Measurements from ENCODE around the gene HLA-DPB1.

The HLA-DPB1 gene

DNA sequence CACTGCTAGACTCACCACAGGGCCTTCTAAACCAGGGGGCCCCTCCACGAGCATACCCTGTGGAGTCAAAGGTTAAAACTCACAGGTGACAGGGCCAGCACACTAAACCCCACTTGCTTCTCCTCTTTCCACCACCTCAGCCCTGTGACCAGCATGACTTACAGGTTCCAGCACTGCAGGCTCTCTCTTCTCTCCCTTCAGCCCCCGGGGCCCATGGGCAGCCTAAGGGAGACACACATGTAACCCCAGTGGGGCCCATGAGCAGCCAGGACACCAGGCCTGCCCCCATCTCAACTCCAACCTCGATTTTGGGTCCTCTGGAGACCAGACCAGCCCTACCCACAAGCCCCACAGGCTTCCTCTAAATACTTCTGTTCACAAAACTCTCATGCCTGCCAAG, 28.0 kb downstream of the HLA-DPB1 start:
- DNase-seq (ENCODE audit: low spot score) = no peak

DNA sequence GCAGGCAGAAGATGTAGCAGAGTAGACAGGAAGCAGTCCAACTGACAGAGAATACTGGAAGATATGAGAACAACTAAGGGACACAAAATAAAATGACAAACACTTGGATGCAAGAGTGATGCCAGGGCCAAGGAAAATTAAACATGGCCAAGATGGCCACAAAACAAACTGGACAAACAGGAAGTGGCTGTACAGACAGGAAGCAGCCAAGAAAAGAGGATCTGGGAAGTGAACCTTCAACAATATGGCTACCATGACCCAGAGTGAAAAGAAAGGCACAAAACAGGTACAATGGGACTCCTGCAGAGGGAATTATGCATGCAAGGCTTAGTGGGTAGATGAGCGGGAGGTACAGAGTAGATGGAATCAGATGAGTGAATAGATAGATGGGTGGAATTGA, 29.1 kb downstream of the HLA-DPB1 start:
- no peak for DNase-seq (ENCODE audit: low spot score)

DNA sequence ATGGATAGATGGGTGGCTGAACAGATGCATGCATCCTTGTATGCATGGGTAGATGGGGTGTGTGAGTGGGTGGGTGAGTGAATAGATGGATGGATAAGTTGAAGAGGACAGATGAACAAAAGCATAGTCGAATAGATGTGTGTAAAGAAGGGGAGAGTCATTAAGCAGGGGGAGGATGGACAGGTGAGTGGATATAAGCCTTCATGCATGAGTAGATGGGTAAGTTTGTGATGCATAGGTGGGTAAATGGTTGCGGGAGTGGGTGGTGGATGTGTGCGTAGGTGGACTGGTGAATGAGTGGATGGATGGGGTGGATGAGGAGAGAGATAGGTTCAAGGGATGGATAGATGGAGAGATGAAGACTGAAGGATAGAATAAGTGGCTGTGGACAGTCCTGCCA, 29.6 kb downstream of the HLA-DPB1 start:
- no peak for DNase-seq (ENCODE audit: low spot score)

DNA sequence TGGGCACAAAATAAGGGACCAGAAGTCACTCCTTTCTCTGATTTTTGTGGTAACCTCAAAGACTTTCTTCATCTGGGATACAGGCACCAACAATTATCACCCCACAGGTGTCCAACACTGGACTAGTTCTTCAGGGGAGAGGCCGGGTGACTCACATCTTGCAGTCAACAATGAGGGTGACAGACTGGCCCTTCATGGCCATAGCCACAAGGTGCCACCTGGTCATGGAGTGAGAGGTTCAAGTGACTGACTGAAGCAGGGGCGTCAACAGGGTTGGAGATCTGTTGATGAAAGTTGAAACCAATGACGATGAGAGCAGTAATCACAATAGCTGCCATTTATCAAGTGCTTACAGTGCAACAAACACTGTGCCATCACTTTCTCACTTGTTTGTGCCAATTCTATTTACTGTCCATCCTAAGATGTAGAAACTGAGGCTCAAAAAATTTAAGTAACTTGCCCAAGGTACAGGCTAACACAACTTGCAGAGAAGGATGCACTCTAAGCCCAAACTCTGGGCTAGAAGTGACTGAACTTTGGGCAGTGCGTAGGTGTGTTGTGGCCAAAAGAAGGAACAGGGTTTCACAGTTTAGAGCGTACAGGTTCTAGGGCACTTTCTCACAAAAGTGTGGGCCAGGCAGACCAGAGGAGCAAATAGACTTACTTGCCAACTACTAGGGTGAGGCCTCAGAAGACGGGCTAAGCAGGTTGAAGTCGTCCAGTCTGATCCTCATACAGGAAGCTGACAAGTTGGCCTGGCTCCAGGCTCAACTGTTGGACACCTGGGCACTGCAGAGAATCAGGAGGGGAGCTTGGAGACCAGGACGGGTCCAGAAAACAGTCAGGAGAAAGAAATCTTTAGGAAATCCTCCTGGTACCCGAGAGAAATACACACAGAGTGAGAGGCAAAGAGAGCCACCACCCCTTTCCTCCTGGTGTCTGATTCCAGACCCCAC, 30.4 kb downstream of the HLA-DPB1 start:
- DNase-seq (ENCODE audit: low spot score) = no peak

DNA sequence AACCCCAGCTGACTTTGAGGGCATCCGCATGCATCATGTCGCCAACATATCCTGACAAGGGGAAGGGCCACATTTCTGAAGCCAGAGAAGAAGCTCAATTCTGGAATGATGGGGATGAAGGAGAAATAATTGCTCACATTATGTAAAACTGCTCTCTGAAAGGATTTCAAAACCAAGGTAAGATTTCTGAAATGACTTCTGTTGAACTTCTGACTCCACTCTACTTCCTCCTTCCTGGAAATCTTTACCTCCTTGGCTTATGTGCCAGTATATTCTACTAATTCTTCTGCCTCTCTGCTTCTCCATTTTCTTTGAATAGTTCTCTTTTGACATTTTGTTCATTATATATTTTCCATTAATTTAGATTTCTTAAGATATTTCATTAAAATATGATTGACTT, 31.9 kb downstream of the HLA-DPB1 start:
- no peak for DNase-seq (ENCODE audit: low spot score)

DNA sequence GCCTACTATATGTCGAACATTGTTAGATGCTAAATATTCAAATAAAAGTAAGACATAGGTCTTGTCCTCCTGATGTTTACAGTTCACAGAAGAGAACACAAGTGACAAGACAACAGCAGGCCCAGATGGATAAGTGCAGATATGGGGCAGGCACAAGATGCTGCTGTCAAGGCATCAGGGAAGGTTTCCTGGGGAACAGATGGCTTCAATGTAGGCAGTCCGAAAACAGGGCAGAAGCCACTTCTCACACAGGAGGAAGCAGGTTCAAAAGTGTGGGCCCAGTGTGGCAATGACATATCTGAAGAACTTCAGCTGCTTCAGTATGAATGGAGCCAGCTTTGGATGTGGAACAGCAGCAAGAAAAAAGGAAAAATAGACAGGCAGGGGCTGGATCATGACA, 32.5 kb downstream of the HLA-DPB1 start:
- no peak for DNase-seq (ENCODE audit: low spot score)

DNA sequence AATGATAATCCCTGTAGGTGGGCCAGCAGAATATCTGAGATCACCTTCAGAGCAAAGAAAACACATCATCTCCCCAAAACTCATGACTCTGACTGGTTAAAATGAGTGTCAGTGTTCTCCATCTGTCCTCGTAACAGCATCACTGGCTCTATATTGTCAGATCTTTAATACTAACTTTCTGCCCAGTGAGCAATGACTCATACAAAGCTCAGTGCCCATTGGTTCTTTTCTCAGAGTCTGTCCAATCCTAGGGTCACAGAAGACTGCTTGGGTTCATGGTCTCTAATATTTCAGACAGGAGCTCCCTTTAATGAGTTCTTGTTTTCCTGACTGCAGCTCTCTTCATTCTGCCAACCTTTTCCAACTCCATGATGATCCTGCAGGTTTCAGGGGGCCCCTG, 36.4 kb downstream of the HLA-DPB1 start:
- DNase-seq (ENCODE audit: low spot score) = peak; percentile 50

DNA sequence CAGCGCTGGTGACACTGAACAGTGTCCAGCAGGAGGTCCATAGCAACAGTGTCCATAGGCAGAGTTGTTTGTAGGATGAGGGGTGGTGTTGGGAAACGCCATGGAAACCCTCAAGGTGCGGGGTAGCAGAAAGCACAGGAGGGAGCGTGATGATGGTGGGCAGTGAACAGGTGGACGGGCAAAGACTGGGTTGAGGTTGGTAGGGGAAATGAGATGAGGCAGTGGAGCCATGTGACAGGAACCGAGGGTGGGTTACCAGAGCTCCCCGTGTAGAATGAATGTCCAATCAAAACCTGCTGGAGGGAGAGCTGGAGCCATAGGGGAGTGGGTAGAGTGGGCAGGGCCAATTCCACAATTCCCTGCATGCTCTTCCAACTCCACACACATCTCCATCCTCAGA, 38.0 kb downstream of the HLA-DPB1 start:
- DNase-seq (ENCODE audit: low spot score) = no peak

DNA sequence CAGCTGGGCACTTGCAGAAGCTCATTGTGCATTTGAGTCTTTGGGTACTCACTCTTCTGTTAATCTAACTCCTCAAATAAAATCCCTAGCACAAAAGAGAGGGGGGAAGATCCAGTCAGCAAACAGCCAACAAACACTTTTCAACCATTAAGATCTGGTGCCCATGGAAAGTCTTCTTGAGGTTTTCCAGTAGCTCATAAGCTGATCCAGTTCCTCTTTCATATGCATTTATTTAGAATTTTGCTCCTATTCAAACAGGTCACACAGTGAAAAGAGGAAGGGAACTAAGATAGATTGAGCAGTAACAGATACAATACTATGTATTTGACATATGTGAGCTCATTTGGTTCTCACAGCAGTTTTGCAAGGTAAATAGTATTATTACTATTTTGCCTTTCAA, 38.6 kb downstream of the HLA-DPB1 start:
- DNase-seq (ENCODE audit: low spot score) = no peak

DNA sequence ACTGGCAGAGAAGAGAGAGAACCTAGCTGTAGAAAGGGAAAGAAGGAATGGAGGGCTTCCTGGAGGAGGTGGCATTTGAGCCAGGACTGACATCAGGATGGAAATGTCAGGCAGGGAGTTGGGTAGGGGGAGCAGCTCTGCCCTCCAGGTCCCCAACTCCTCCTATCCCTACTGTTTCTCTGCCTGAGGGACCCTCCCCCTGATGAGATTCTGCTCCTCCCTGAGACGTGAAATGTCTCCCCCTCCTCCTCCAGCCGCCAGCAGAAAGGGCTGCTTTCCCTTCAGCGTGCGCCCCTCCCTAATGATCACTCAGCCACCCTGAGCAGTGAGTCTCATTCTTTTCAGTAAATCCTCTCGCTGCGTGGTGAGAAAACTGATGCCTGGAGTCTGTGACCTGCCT, 40.6 kb downstream of the HLA-DPB1 start:
- DNase-seq (ENCODE audit: low spot score) = peak; percentile 54

DNA sequence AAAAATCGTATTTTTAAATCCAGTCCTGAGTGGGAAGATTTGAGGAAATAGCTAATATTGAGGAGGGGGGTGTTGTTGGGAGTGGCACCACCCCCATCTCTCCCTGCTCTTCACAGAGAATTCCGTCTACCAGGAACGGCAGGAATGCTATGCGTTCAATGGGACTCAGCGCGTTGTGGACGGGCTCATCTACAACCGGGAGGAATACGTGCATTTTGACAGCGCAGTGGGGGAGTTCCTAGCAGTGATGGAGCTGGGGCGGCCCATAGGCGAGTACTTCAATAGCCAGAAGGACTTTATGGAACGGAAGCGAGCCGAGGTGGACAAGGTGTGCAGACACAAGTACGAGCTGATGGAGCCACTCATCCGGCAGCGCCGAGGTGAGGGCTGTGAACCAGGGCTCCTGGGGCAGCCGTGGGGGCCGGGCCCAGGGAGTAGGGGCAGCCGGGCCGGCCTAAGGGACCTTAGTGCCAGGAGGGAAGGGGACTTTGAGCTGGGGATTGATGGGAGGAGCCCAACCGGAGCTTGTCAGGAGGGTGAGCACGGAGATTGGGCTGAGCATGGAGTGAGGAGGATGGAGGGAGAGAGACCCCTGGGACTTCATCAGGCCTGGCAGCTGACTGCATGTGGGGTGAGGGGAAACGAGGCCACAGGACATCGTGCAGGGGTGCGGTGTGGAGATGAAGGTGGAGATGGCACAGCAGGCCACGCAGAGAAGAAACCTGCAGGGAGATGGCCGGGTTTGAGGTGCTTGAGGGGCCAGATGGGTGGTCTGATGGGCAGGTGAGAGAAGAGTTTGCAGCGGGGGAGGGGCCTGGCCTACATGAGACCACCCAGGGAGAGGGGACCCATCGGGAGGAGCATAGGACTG, 41.3 kb downstream of the HLA-DPB1 start:
- peak; percentile 33 for DNase-seq (ENCODE audit: low spot score)

DNA sequence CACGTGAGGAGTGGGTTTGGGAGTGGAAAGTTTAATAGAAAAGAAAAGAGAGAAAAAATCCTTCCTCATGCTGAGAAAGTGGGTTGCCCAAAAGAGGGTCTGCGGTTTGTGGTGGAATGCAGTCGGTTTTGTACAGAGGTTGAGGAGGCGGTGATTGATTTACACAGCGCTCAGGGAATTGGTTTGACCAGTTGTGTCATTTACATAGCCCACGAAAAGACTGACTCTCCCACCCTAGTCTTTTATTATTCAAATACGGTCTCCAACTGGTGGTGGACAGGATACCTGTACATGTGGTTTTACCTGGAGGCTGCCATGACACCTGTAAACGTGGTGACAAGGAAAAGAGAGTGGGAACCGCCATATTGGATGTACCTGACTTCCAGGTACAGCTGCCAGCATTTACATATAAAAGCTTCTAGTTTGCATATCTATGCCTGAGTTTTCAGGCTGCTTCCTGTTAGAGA, 42.1 kb downstream of the HLA-DPB1 start:
- no peak for DNase-seq (ENCODE audit: low spot score)

DNA sequence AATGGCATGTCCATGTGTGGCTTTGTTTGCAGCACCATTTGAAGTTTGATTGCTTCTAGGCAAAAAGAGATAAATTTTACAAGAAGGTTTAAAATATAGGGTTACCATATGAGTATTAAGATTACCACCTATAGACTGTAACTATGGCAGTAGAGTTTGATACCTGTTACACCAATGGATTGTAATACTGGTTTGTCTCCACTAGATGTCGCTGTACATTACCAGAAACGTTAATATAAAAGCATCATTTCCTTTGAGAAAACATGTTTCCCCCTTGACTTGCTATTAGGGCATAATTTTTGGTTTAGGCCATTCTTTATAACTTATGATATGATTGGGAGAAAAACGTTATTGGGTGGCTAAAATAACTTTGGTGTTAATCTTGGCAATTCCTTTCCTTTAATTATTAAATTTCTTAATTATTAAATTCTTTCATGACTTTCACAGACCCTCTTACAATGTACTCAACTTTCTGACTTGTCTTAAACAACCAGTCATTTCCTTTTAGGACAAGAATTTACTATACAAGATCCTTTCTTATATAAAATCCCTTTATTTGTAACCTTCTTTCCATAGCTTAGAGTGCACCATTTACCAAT, 42.8 kb downstream of the HLA-DPB1 start:
- DNase-seq (ENCODE audit: low spot score) = no peak

DNA sequence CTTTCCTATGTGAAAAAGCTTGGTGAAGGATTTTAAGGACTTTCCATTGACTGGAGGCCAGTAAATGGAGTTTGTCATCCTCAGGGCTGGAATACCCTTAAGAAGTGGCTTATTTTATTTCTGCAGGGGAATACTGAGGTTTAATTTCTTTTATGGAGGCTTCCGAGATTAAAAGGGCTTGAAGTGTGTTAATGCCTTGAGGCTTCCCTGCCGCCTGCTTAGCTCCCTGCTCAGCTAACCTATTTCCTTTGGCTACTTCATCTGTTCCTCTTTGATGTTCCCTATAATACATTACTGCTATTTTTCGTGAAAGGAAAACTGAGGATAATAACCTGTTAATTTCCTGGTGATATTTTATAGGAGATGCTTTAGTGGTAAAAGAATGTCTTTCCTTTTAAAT, 44.2 kb downstream of the HLA-DPB1 start:
- DNase-seq (ENCODE audit: low spot score) = no peak

DNA sequence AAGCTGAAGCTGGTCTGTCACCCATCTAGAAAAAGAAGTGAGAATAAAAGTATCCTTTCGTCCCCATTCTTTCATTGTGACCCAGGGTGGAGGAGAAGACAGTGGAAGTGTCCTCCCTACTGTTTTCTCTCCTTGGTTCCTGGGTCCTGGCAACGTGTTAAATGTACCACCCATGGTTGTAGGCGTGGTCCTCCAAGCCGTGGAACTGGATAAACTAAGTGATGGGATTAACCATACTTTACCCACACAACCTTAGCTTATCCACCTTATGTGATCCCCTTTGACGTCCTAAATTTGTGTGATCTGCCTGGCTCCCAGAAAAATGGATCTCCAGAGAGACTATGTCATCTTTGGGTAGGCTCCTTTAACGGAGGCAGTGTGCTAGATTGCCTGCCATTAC, 47.4 kb downstream of the HLA-DPB1 start:
- no peak for DNase-seq (ENCODE audit: low spot score)

DNA sequence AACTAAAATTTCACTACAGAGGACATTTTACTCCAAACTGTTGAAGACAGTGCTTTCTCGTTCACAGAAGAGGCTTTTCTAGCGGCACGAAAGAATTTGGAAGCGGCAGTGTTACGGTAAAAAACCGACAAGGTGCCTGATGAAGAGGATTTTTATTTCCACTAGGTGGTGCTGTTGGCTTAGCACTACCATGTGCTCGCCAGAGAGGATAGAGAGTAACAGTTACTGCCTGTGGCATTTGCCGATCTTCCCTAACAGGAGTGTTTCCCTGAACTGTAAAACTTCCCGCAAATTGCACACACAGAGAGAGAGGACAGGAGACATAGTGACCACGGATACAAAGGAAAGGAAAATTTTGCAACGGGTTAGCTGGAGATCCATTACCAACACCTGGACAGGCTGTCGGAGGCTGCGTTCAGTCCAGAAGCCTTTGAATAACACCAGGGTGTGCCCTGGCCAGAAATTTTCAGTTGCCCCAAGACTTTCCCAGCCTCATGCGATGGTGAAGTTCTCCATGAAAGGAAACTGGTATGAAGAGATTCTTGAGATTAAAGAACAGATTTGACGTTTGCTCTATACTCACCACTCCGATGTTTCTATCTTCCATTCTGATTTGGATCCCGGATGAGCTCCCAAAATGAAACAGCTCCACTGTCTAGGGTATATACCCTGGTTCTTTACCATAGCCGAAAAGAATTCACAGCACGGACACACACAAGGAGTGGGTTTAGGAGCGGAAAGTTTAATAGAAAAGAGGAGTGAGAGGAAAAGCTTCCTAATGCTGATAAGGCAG, 48.1 kb downstream of the HLA-DPB1 start:
- DNase-seq (ENCODE audit: low spot score) = peak; percentile 23

DNA sequence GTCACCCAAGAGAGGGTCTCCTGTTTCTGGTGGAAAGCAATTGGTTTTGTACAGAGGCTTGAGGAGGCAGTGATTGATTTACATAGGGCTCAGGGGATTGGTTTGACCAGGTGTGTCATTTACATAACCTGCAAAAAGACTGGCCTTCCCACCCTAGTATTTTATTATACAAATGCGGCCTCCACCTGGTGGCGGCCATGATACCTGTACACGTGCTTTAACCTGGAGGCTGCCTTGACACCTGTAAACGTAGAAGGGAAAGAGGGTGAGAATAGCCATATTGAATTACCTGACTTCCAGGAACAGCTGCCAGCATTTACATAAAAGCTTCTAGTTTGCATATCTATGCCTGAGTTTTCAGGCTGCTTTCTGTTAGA, 48.7 kb downstream of the HLA-DPB1 start:
- no peak for DNase-seq (ENCODE audit: low spot score)

DNA sequence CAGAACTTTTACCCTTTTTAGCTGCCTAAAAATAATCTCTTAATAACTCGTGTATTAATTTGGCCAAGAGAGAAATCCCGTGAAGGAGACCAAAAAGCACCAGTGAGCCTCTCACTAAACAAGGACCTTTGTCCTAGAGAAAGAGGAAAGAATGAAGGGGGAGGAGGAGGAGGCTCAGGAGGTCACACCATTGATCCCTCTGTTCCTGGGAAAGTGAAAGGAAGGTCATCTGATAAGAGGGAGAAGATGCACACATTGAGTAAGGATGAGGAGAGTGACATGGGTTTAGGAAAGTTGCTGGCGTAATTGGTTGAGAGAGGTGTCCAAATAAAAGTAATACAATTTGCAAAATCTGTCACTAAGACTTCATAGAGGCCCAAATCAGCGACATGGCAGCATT, 49.2 kb downstream of the HLA-DPB1 start:
- no peak for DNase-seq (ENCODE audit: low spot score)

DNA sequence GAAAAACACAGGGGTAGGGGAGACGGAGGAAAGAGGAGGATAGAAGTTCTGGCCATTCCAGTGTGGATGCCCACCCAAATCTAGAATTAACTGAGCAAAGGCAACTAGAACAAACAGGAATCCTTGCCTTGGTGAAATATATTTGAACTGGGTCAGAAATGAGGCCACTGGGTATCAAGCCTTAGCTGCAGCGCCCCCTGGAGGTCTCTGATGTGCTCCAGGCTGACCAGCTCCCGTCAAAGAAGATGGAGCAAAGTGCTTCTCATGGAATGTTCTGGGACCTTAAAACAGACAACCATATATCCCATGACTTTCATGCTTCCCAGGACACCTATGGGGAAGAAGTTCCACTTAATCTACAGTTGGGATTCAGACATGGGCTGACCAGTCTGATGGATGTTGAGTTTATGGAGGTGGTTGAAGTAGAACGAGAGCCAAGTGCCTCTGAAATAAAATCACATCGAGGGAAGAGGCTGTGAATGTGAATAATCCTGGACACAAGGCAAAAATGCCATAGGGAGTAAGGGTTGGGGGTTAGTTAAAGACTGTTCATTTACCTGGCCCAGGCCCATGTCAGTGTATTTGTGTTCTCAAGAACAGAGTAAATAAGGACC, 50.4 kb downstream of the HLA-DPB1 start:
- DNase-seq (ENCODE audit: low spot score) = peak; percentile 69

DNA sequence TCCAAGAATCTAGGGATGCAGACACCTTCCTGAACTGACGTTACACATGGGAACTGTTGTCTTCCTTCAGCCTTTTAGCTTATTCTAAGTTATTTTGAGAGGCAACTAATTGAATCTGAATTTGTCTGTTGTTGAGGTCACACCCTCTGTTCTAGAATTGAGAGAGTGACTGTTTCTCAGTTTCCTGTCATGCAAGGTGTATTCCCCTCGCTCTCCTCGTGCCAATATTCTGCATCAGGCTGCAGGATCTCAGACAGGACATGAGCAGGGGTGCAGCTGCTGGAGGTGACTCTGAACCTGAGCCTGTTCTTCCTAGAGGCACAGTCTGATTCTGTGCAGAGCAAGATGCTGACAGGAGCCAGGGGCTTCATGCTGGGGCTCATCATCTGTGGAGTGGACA, 52.5 kb downstream of the HLA-DPB1 start:
- no peak for DNase-seq (ENCODE audit: low spot score)

DNA sequence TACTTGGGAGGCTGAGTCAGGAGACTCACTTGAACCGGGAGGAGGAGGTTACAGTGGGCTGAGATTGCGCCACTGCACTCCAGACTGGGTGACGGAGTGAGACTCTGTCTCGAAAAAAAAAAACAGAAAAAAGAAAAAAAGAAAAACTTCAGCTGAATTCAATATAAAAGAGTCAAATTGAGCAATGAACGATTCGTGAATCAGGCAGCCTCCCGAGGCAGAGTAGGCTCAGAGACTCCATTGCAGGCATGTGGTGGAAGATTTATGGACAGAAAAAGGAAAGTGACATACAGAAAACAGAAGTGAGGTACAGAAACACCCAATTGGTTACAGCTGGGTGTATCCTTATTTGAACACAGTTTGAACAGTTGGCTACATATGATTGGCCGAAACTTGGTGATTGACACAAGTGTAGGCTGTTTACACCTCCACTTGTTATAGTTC, 56.3 kb downstream of the HLA-DPB1 start:
- no peak for DNase-seq (ENCODE audit: low spot score)

Measured in iPS-NIHi11 (cell line).